ENCODE results near the gene PPIH. TPM values are rescaled to one million over a fixed set of nuclear protein-coding genes. Genes with fewer than 3 reads are reported as not detected.
"Not testable (repeated sequence)": the region's sequence is repeated elsewhere in the genome, so short reads cannot be mapped to it uniquely, and the experiment has no call there.

PPIH gene
- polyA plus RNA-seq, result 54.5 TPM
- long read RNA-seq, donor 1, transcript PPIH-201 (10 exons, 752 nt), result major isoform, 7 of 7 reads
- long read RNA-seq, donor 1, partial matches to known transcripts, result 0 of 7 reads
- long read RNA-seq, donor 1, other reads (novel, unspliced or antisense), result 0 of 7 reads
- long read RNA-seq, donor 2, transcript PPIH-201 (10 exons, 752 nt), result major isoform, 13 of 20 reads
- long read RNA-seq, donor 2, partial matches to known transcripts, result 7 of 20 reads
- long read RNA-seq, donor 2, other reads (novel, unspliced or antisense), result 0 of 20 reads
- long read RNA-seq, donor 3, result 0 reads
- long read RNA-seq, donor 4, partial matches to known transcripts, result 0 of 1 reads
- long read RNA-seq, donor 4, other reads (novel, unspliced or antisense), result 0 of 1 reads
- long read RNA-seq, donor 5, partial matches to known transcripts, result 0 of 3 reads
- long read RNA-seq, donor 5, other reads (novel, unspliced or antisense), result 0 of 3 reads
- long read RNA-seq, donor 6, transcript PPIH-201 (10 exons, 752 nt), result major isoform, 11 of 11 reads
- long read RNA-seq, donor 6, partial matches to known transcripts, result 0 of 11 reads
- long read RNA-seq, donor 6, other reads (novel, unspliced or antisense), result 0 of 11 reads
- long read RNA-seq, donor 7, partial matches to known transcripts, result 5 of 6 reads
- long read RNA-seq, donor 7, other reads (novel, unspliced or antisense), result 0 of 6 reads
- long read RNA-seq, donor 8, transcript PPIH-201 (10 exons, 752 nt), result major isoform, 21 of 21 reads
- long read RNA-seq, donor 8, partial matches to known transcripts, result 0 of 21 reads
- long read RNA-seq, donor 8, other reads (novel, unspliced or antisense), result 0 of 21 reads
- long read RNA-seq, donor 9, transcript PPIH-201 (10 exons, 752 nt), result major isoform, 11 of 11 reads
- long read RNA-seq, donor 9, partial matches to known transcripts, result 0 of 11 reads
- long read RNA-seq, donor 9, other reads (novel, unspliced or antisense), result 0 of 11 reads
- long read RNA-seq, donor 10, transcript PPIH-201 (10 exons, 752 nt), result major isoform, 9 of 15 reads
- long read RNA-seq, donor 10, partial matches to known transcripts, result 6 of 15 reads
- long read RNA-seq, donor 10, other reads (novel, unspliced or antisense), result 0 of 15 reads
- long read RNA-seq, donor 11, transcript PPIH-201 (10 exons, 752 nt), result major isoform, 8 of 8 reads
- long read RNA-seq, donor 11, partial matches to known transcripts, result 0 of 8 reads
- long read RNA-seq, donor 11, other reads (novel, unspliced or antisense), result 0 of 8 reads

GRCh38 chr1:42657981-42658876 lies at the start of gene PPIH:
PPIH (plus strand) TSS chr1:42658423; CDS start chr1:42658447, 24 bp downstream.
- peak within 1 kb of the TSS; percentile 80 for H3K27ac ChIP-seq (ENCODE audit: low read length)
- peaks cover 8% of the 10 kb centered on the region for H3K36me3 ChIP-seq (ENCODE audit: control insufficient read depth, insufficient read depth, low read length)
- H3K4me3 ChIP-seq (ENCODE audit: low read length), result peak within 1 kb of the TSS; percentile 92
- no CpG with 5 or more reads among the region's 53 CpGs for WGBS (ENCODE audit: insufficient coverage, low lambda C conversion rate)
- H3K27me3 ChIP-seq (ENCODE audit: control insufficient read depth, insufficient read depth, low read length), result no peaks in the 10 kb centered on the region
- peaks cover 3% of the 10 kb centered on the region for H3K4me1 ChIP-seq (ENCODE audit: control insufficient read depth, insufficient read depth, low read length)
- DNase-seq, result peak; percentile 94 to 97
- H3K9me3 ChIP-seq (ENCODE audit: control insufficient read depth, low read depth, low read length), result no peaks in the 10 kb centered on the region

GRCh38 chr1:42613803-42614131 lies 44.5 kb upstream of the PPIH start:
- WGBS (ENCODE audit: insufficient coverage, low lambda C conversion rate), result no CpG with 5 or more reads among the region's 4 CpGs
- H3K27ac ChIP-seq (ENCODE audit: low read length), result no peak overlapping the region
- no peak for DNase-seq
- H3K36me3 ChIP-seq (ENCODE audit: control insufficient read depth, insufficient read depth, low read length), result no peaks in the 10 kb centered on the region
- no peaks in the 10 kb centered on the region for H3K4me1 ChIP-seq (ENCODE audit: control insufficient read depth, insufficient read depth, low read length)
- H3K9me3 ChIP-seq (ENCODE audit: control insufficient read depth, low read depth, low read length), result no peaks in the 10 kb centered on the region
- H3K4me3 ChIP-seq (ENCODE audit: low read length), result no peak overlapping the region
- no peaks in the 10 kb centered on the region for H3K27me3 ChIP-seq (ENCODE audit: control insufficient read depth, insufficient read depth, low read length)

- Histone ChIP-seq H3K27me3 (ENCODE audit: control insufficient read depth, insufficient read depth, low read length) (no peaks in the 10 kb centered on the region), H3K36me3 (ENCODE audit: control insufficient read depth, insufficient read depth, low read length) (no peaks in the 10 kb centered on the region), H3K4me1 (ENCODE audit: control insufficient read depth, insufficient read depth, low read length) (no peaks in the 10 kb centered on the region), H3K4me3 (ENCODE audit: low read length) (no peak overlapping the region), H3K9me3 (ENCODE audit: control insufficient read depth, low read depth, low read length) (no peaks in the 10 kb centered on the region), H3K27ac (ENCODE audit: low read length) (no peak overlapping the region)
- 83% methylated on average over 1 of the region's 2 CpGs for WGBS (ENCODE audit: insufficient coverage, low lambda C conversion rate)
- no peak for DNase-seq
Observed at GRCh38 chr1:42618866-42619265, 39.4 kb upstream of the PPIH start.

- H3K36me3 ChIP-seq (ENCODE audit: control insufficient read depth, insufficient read depth, low read length), result no peaks in the 10 kb centered on the region
- H3K4me3 ChIP-seq (ENCODE audit: low read length), result no peak overlapping the region
- no peaks in the 10 kb centered on the region for H3K9me3 ChIP-seq (ENCODE audit: control insufficient read depth, low read depth, low read length)
- no peak for DNase-seq
- H3K27ac ChIP-seq (ENCODE audit: low read length), result no peak overlapping the region
- H3K4me1 ChIP-seq (ENCODE audit: control insufficient read depth, insufficient read depth, low read length), result no peaks in the 10 kb centered on the region
- WGBS (ENCODE audit: insufficient coverage, low lambda C conversion rate), result 60% methylated on average over 1 of the region's 2 CpGs
- no peaks in the 10 kb centered on the region for H3K27me3 ChIP-seq (ENCODE audit: control insufficient read depth, insufficient read depth, low read length)
Observed at GRCh38 chr1:42620307-42620706, 37.9 kb upstream of the PPIH start.

- not testable (repeated sequence) for H3K9me3 ChIP-seq (ENCODE audit: control insufficient read depth, low read depth, low read length); H3K27ac ChIP-seq (ENCODE audit: low read length); DNase-seq; H3K4me1 ChIP-seq (ENCODE audit: control insufficient read depth, insufficient read depth, low read length); H3K27me3 ChIP-seq (ENCODE audit: control insufficient read depth, insufficient read depth, low read length); H3K4me3 ChIP-seq (ENCODE audit: low read length); H3K36me3 ChIP-seq (ENCODE audit: control insufficient read depth, insufficient read depth, low read length)
- WGBS (ENCODE audit: insufficient coverage, low lambda C conversion rate), result 100% methylated on average over 2 of the region's 4 CpGs
Observed at GRCh38 chr1:42621180-42621579, 37.0 kb upstream of the PPIH start.

GRCh38 chr1:42627205-42627604 lies 31.0 kb upstream of the PPIH start:
- not testable (repeated sequence) for H3K36me3 ChIP-seq (ENCODE audit: control insufficient read depth, insufficient read depth, low read length); H3K27ac ChIP-seq (ENCODE audit: low read length); DNase-seq; H3K27me3 ChIP-seq (ENCODE audit: control insufficient read depth, insufficient read depth, low read length); H3K4me3 ChIP-seq (ENCODE audit: low read length); H3K9me3 ChIP-seq (ENCODE audit: control insufficient read depth, low read depth, low read length); H3K4me1 ChIP-seq (ENCODE audit: control insufficient read depth, insufficient read depth, low read length)
- WGBS (ENCODE audit: insufficient coverage, low lambda C conversion rate), result 88% methylated on average over 1 of the region's 3 CpGs

- no peaks in the 10 kb centered on the region for H3K9me3 ChIP-seq (ENCODE audit: control insufficient read depth, low read depth, low read length)
- H3K4me1 ChIP-seq (ENCODE audit: control insufficient read depth, insufficient read depth, low read length), result no peaks in the 10 kb centered on the region
- no peak overlapping the region for H3K27ac ChIP-seq (ENCODE audit: low read length)
- no peaks in the 10 kb centered on the region for H3K27me3 ChIP-seq (ENCODE audit: control insufficient read depth, insufficient read depth, low read length)
- H3K4me3 ChIP-seq (ENCODE audit: low read length), result no peak overlapping the region
- no peak for DNase-seq
- H3K36me3 ChIP-seq (ENCODE audit: control insufficient read depth, insufficient read depth, low read length), result no peaks in the 10 kb centered on the region
Observed at GRCh38 chr1:42639116-42639515, 19.1 kb upstream of the PPIH start.

- no peaks in the 10 kb centered on the region for H3K4me1 ChIP-seq (ENCODE audit: control insufficient read depth, insufficient read depth, low read length)
- no peaks in the 10 kb centered on the region for H3K9me3 ChIP-seq (ENCODE audit: control insufficient read depth, low read depth, low read length)
- DNase-seq, result no peak
- WGBS (ENCODE audit: insufficient coverage, low lambda C conversion rate), result 100% methylated on average over 1 of the region's 2 CpGs
- no peak overlapping the region for H3K27ac ChIP-seq (ENCODE audit: low read length)
- H3K36me3 ChIP-seq (ENCODE audit: control insufficient read depth, insufficient read depth, low read length), result no peaks in the 10 kb centered on the region
- H3K4me3 ChIP-seq (ENCODE audit: low read length), result no peak overlapping the region
- H3K27me3 ChIP-seq (ENCODE audit: control insufficient read depth, insufficient read depth, low read length), result no peaks in the 10 kb centered on the region
Observed at GRCh38 chr1:42646056-42646455, 12.2 kb upstream of the PPIH start.

- Histone ChIP-seq H3K4me1 (ENCODE audit: control insufficient read depth, insufficient read depth, low read length) (peaks cover 3% of the 10 kb centered on the region), H3K27ac (ENCODE audit: low read length) (peak overlapping the region; percentile 80), H3K9me3 (ENCODE audit: control insufficient read depth, low read depth, low read length) (no peaks in the 10 kb centered on the region), H3K4me3 (ENCODE audit: low read length) (no peak overlapping the region), H3K36me3 (ENCODE audit: control insufficient read depth, insufficient read depth, low read length) (peaks cover 8% of the 10 kb centered on the region), H3K27me3 (ENCODE audit: control insufficient read depth, insufficient read depth, low read length) (no peaks in the 10 kb centered on the region)
- 40% methylated on average over 1 of the region's 5 CpGs for WGBS (ENCODE audit: insufficient coverage, low lambda C conversion rate)
- DNase-seq, result peak in 1 of 2 donors; percentile 9
Observed at GRCh38 chr1:42657201-42657600, 1.0 kb upstream of the PPIH start.

Data from large intestine (tissue), 12 donors.